VCaP (cell line): ENCODE data around the gene DIAPH3.

ENCODE experiments used
- H3K27ac ChIP-seq: fragments of 450-650 bp; 2 replicates; pipeline ENCODE4 v1.5.1; 2017
- CTCF ChIP-seq: fragments of 450-650 bp; conservative IDR thresholded peaks from 2 replicates; pipeline ENCODE4 v1.5.1; 2017; ENCODE audit warnings: mild to moderate bottlenecking, moderate library complexity

The DIAPH3 gene

GRCh38 chr13:59750860-59751259, 412.9 kb downstream of the DIAPH3 start:
- H3K27ac ChIP-seq = no peak overlapping the region; the same call in 1 of the 2 replicates
- TF ChIP-seq CTCF = no peak

GRCh38 chr13:59748046-59748445, 415.7 kb downstream of the DIAPH3 start:
- no peak overlapping the region for H3K27ac ChIP-seq
- no peak for TF ChIP-seq CTCF

GRCh38 chr13:59747529-59747928, 416.2 kb downstream of the DIAPH3 start:
- no peak overlapping the region for H3K27ac ChIP-seq
- no peak for TF ChIP-seq CTCF

GRCh38 chr13:59746291-59746962, 417.3 kb downstream of the DIAPH3 start:
- H3K27ac ChIP-seq = no peak overlapping the region
- TF ChIP-seq CTCF = no peak

- no peak for TF ChIP-seq CTCF
- H3K27ac ChIP-seq = no peak overlapping the region
Measured at GRCh38 chr13:59745392-59745788, 418.3 kb downstream of the DIAPH3 start.

- no peak for TF ChIP-seq CTCF
- no peak overlapping the region for H3K27ac ChIP-seq
Measured at GRCh38 chr13:59744747-59745391, 418.9 kb downstream of the DIAPH3 start.

- H3K27ac ChIP-seq = no peak overlapping the region
- no peak for TF ChIP-seq CTCF
Measured at GRCh38 chr13:59743195-59743594, 420.5 kb downstream of the DIAPH3 start.
